ENCODE data around the gene COL9A2.

Gene COL9A2

GRCh38 chr1:40303051-40303771 lies 13.9 kb downstream of the COL9A2 start:
- no peak for DNase-seq (ENCODE audit: low spot score)

- DNase-seq (ENCODE audit: low spot score), result no peak
Observed at GRCh38 chr1:40302475-40302874, 14.6 kb downstream of the COL9A2 start.

GRCh38 chr1:40301541-40302299 lies 15.4 kb downstream of the COL9A2 start:
- no peak for DNase-seq (ENCODE audit: low spot score)

GRCh38 chr1:40301066-40301465 lies 16.0 kb downstream of the COL9A2 start:
- DNase-seq (ENCODE audit: low spot score), result no peak

- DNase-seq (ENCODE audit: low spot score), result no peak
Observed at GRCh38 chr1:40300651-40301050, 16.4 kb downstream of the COL9A2 start.

GRCh38 chr1:40300249-40300567 lies 16.9 kb downstream of the COL9A2 start:
- no peak for DNase-seq (ENCODE audit: low spot score)

GRCh38 chr1:40299366-40300248 lies 17.5 kb downstream of the COL9A2 start:
- no peak for DNase-seq (ENCODE audit: low spot score)

GRCh38 chr1:40291293-40291692 lies 25.8 kb downstream of the COL9A2 start:
- DNase-seq (ENCODE audit: low spot score), result no peak

GRCh38 chr1:40281853-40282252 lies 35.2 kb downstream of the COL9A2 start:
- DNase-seq (ENCODE audit: low spot score), result no peak

GRCh38 chr1:40276122-40276521 lies 41.0 kb downstream of the COL9A2 start:
- no peak for DNase-seq (ENCODE audit: low spot score)

GRCh38 chr1:40274331-40274730 lies 42.8 kb downstream of the COL9A2 start:
- no peak for DNase-seq (ENCODE audit: low spot score)

- no peak for DNase-seq (ENCODE audit: low spot score)
Observed at GRCh38 chr1:40273547-40274166, 43.4 kb downstream of the COL9A2 start.

- no peak for DNase-seq (ENCODE audit: low spot score)
Observed at GRCh38 chr1:40272653-40273213, 44.4 kb downstream of the COL9A2 start.

GRCh38 chr1:40270152-40270834 lies 46.8 kb downstream of the COL9A2 start:
- DNase-seq (ENCODE audit: low spot score), result no peak

- no peak for DNase-seq (ENCODE audit: low spot score)
Observed at GRCh38 chr1:40268211-40268610, 48.9 kb downstream of the COL9A2 start.

GRCh38 chr1:40267767-40268187 lies 49.3 kb downstream of the COL9A2 start:
- DNase-seq (ENCODE audit: low spot score), result no peak

GRCh38 chr1:40266786-40267535 lies 50.1 kb downstream of the COL9A2 start:
- DNase-seq (ENCODE audit: low spot score), result no peak

GRCh38 chr1:40265919-40266318 lies 51.2 kb downstream of the COL9A2 start:
- DNase-seq (ENCODE audit: low spot score), result no peak

GRCh38 chr1:40265298-40265697 lies 51.8 kb downstream of the COL9A2 start:
- DNase-seq (ENCODE audit: low spot score), result no peak

- DNase-seq (ENCODE audit: low spot score), result no peak
Observed at GRCh38 chr1:40264354-40264781, 52.7 kb downstream of the COL9A2 start.

GRCh38 chr1:40258445-40258769 lies 58.7 kb downstream of the COL9A2 start:
- DNase-seq (ENCODE audit: low spot score), result no peak
